Measurements from ENCODE around the gene ARHGEF17.

ARHGEF17 gene

GRCh38 chr11:73320763-73321603 is 12.9 kb downstream of the ARHGEF17 start:
- DNase-seq, result no peak
- Histone ChIP-seq H3K4me2 (ENCODE audit: low read depth, low read length) (no peak overlapping the region), H3K9ac (ENCODE audit: low read length) (no peak overlapping the region), H3K9me3 (replicated peaks; ENCODE audit: insufficient read depth, low read length) (no peaks in the 10 kb centered on the region), H3K27me3 (replicated peaks; ENCODE audit: insufficient read depth, low read length) (no peaks in the 10 kb centered on the region), H4K20me1 (ENCODE audit: insufficient read depth, low read length) (no peaks in the 10 kb centered on the region), H3K9me2 (replicated peaks; ENCODE audit: insufficient read depth, low read length) (no peaks in the 10 kb centered on the region), H3K4me1 (ENCODE audit: low read length) (no peaks in the 10 kb centered on the region), H3K79me2 (ENCODE audit: low read length) (no peaks in the 10 kb centered on the region), H3K27ac (ENCODE audit: low read length) (no peak overlapping the region), H3F3A (ENCODE audit: insufficient read depth, low read length) (no peaks in the 10 kb centered on the region), H3K36me3 (replicated peaks; ENCODE audit: insufficient read depth, low read length) (no peaks in the 10 kb centered on the region), H3K4me3 (ENCODE audit: low read length) (no peak overlapping the region), H2AFZ (ENCODE audit: low read length) (no peak overlapping the region)
- TF ChIP-seq EZH2 (optimal IDR thresholded peaks at IDR 0.05; ENCODE audit: low read depth, low read length), result no peak
- TF ChIP-seq CTCF (IDR thresholded peaks at IDR 0.05; ENCODE audit: low read length), result no peak
- no peak for TF ChIP-seq EZH2phosphoT487 (IDR thresholded peaks at IDR 0.05; ENCODE audit: low read length)

- H3K9ac ChIP-seq (ENCODE audit: low read length), result no peak overlapping the region
- no peak overlapping the region for H3K4me2 ChIP-seq (ENCODE audit: low read depth, low read length)
- H3K4me1 ChIP-seq (ENCODE audit: low read length), result no peaks in the 10 kb centered on the region
- H3K27me3 ChIP-seq (replicated peaks; ENCODE audit: insufficient read depth, low read length), result no peaks in the 10 kb centered on the region
- no peaks in the 10 kb centered on the region for H4K20me1 ChIP-seq (ENCODE audit: insufficient read depth, low read length)
- H2AFZ ChIP-seq (ENCODE audit: low read length), result no peak overlapping the region
- H3K9me2 ChIP-seq (replicated peaks; ENCODE audit: insufficient read depth, low read length), result no peaks in the 10 kb centered on the region
- no peak for DNase-seq
- no peak overlapping the region for H3K4me3 ChIP-seq (ENCODE audit: low read length)
- H3K36me3 ChIP-seq (replicated peaks; ENCODE audit: insufficient read depth, low read length), result no peaks in the 10 kb centered on the region
- no peaks in the 10 kb centered on the region for H3F3A ChIP-seq (ENCODE audit: insufficient read depth, low read length)
- TF ChIP-seq EZH2phosphoT487 (IDR thresholded peaks at IDR 0.05; ENCODE audit: low read length) (no peak), EZH2 (optimal IDR thresholded peaks at IDR 0.05; ENCODE audit: low read depth, low read length) (no peak), CTCF (IDR thresholded peaks at IDR 0.05; ENCODE audit: low read length) (no peak)
- no peaks in the 10 kb centered on the region for H3K9me3 ChIP-seq (replicated peaks; ENCODE audit: insufficient read depth, low read length)
- no peaks in the 10 kb centered on the region for H3K79me2 ChIP-seq (ENCODE audit: low read length)
- no peak overlapping the region for H3K27ac ChIP-seq (ENCODE audit: low read length)
Measured at GRCh38 chr11:73321604-73322381, 13.7 kb downstream of the ARHGEF17 start.

DNA sequence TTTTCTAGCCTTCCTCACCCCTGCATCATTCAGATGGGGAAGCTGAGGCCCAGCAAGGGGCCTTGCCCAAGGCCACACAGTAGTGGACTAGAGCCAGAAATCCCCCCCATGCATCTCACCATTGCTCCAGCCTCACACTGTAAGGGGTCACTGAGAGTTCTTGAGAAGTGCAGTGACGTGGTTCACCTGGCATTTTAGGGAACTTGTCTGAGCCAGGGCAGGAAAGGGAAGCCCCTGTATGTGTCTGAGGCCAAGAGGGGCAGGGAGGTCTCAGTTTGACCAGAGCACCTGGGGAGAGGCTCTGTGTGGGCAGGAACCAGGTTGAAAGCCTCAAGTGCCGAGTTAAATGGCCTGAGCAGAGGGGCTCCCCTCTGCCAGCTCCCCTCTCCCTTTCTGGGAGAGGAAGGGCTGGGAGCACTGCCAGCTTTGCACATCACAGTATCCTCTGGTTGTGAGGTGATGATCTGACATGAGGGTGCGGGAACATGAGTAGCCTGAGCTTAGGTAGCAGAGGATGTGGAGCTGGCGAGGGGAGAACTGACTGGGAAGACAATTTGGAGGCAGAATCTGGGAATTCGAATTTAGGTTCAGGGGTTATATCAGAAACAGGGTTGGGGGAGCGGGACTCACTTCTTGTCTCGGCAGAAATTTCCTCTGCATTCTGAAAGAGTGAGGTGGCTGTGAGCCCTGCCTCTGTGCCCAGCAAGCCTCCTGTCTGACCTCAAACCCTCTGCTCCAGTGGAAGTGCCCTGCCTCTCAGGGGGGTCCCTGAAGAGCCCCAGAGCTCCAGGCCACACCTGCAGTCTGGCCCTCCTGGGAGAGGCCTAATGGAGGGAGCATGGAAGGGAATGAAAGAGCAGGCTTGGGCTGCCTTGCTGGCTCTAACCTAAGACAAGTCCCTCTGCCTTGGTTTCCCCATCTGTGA is 14.6 kb downstream of the ARHGEF17 start:
- no peaks in the 10 kb centered on the region for H3K9me3 ChIP-seq (replicated peaks; ENCODE audit: insufficient read depth, low read length)
- H3K36me3 ChIP-seq (replicated peaks; ENCODE audit: insufficient read depth, low read length), result no peaks in the 10 kb centered on the region
- H3K4me3 ChIP-seq (ENCODE audit: low read length), result no peak overlapping the region
- no peak overlapping the region for H3K27ac ChIP-seq (ENCODE audit: low read length)
- no peak overlapping the region for H3K9ac ChIP-seq (ENCODE audit: low read length)
- TF ChIP-seq EZH2phosphoT487 (IDR thresholded peaks at IDR 0.05; ENCODE audit: low read length) (no peak), CTCF (IDR thresholded peaks at IDR 0.05; ENCODE audit: low read length) (no peak), EZH2 (optimal IDR thresholded peaks at IDR 0.05; ENCODE audit: low read depth, low read length) (no peak)
- H3K4me1 ChIP-seq (ENCODE audit: low read length), result peaks cover 8% of the 10 kb centered on the region; the same call in 1 of the 2 replicates
- no peak overlapping the region for H2AFZ ChIP-seq (ENCODE audit: low read length)
- no peaks in the 10 kb centered on the region for H3F3A ChIP-seq (ENCODE audit: insufficient read depth, low read length)
- no peaks in the 10 kb centered on the region for H3K9me2 ChIP-seq (replicated peaks; ENCODE audit: insufficient read depth, low read length)
- H3K27me3 ChIP-seq (replicated peaks; ENCODE audit: insufficient read depth, low read length), result no peaks in the 10 kb centered on the region
- no peaks in the 10 kb centered on the region for H4K20me1 ChIP-seq (ENCODE audit: insufficient read depth, low read length)
- no peak overlapping the region for H3K4me2 ChIP-seq (ENCODE audit: low read depth, low read length)
- H3K79me2 ChIP-seq (ENCODE audit: low read length), result no peaks in the 10 kb centered on the region
- DNase-seq, result no peak

All from MM.1S (cell line).